Pancreas (tissue), 10 donors: ENCODE measurements around the gene IL34. TPM values are rescaled to one million over a fixed set of nuclear protein-coding genes. Genes with fewer than 3 reads are reported as not detected.

Experiments used
- ATAC-seq, 4 donors: fragments of 200-7000 bp; cut with Tn5 transposase; one replicate each; pipeline versions ENCODE4 v1.8.0 to v1.9.1; 2020; ENCODE audit warnings: mild to moderate bottlenecking in 4 of 4, moderate library complexity in 4 of 4
- DNase-seq, 6 donors: peaks; one replicate each; pipeline ENCODE4 v3.0.0-alpha.2; 2020
- FAIRE-seq: peaks from 2 replicates; lab custom pipeline; 2012; peaks lifted over from hg19 to GRCh38; lab: Jason Lieb, UNC
- H3K27ac ChIP-seq, 4 donors: fragments of 200-600 bp; sonication (generic); 1 replicate in 3 of 4; 2 replicates in 1 of 4; pipeline versions ENCODE4 v1.5.0 to v1.8.0; 2020
- H3K27me3 ChIP-seq, 4 donors: fragments of 200-600 bp; one replicate each; pipeline ENCODE4 v1.8.0; 2021
- H3K36me3 ChIP-seq, 3 donors: fragments of 200-600 bp; sonication (generic) in 1 of 3; one replicate each; pipeline versions ENCODE4 v1.5.0 to v1.8.0; 2020 to 2021
- H3K4me1 ChIP-seq, 3 donors: fragments of 200-600 bp; one replicate each; pipeline ENCODE4 v1.8.0; 2021
- H3K4me3 ChIP-seq, 4 donors: fragments of 200-600 bp; sonication (generic) in 2 of 4; one replicate each; pipeline versions ENCODE4 v1.5.0 to v1.8.0; 2020 to 2021
- H3K9me3 ChIP-seq, 4 donors: fragments of 200-600 bp; one replicate each; pipeline ENCODE4 v1.8.0; 2021
- CTCF ChIP-seq, 4 donors: fragments of 200-600 bp; sonication (generic) in 3 of 4; IDR thresholded peaks; one replicate each; pipeline versions ENCODE4 v1.5.0 to v1.8.0; 2021; ENCODE audit warnings: antibody characterized with exemption in 4 of 4
- WGBS, 2 donors: extraction: QIAGEN DNeasy Blood & Tissue Kit; methylation state at CpG; one replicate each; pipeline ENCODE4 v1.1.7; 2013; 5-methylcytosine and 5-hydroxymethylcytosine counted together
- intact Hi-C, 3 donors: fragments of 100-400 bp; cut with DNase I; formaldehyde crosslinking; loops; one replicate each; pipeline versions ENCODE4 v1.11.1 to v1.14.2; 2022
- polyA plus RNA-seq, 2 donors: library from polyadenylated mRNA; stranded (reverse); fragments of 200-250 nt; gene quantifications; one replicate each; pipeline ENCODE4 v1.2.3, GENCODE V29; 2013
- total RNA-seq, 6 donors: library from RNA; stranded (reverse); fragmentation: NEBNext Ultra II Directional in 4 of 6; extraction: Animal tissue kit (Norgen Biotek cat#: 25700) in 4 of 6; gene quantifications; one replicate each; pipeline versions ENCODE4 v1.2.1 to v1.2.4, GENCODE V29; 2021 to 2023
- donor health status: healthy with polysubstance abuse.
- donor health status: DM: no; HTN: no; CAD: no; lungs with moderate emphysema.
- donor health status: DM: no; HTN: no; CAD: no.
- donor health status: control.
- donor health status: control.
- donor health status: Bipolar disorder and iron deficiency.
- donor health status: DM: yes; HTN: yes; CAD: no.
- donor health status: DM: no; HTN: no; CAD: no.
- donor health status: DM: no; HTN: no; CAD: no.
- donor health status: DM: yes; HTN: yes; CAD: no.

The IL34 gene
- total and polyA plus RNA-seq, 8 donors = 0.51 to 3.9 (median 1.7) TPM

GRCh38 chr16:70651524-70651923 lies 5.2 kb downstream of the IL34 start:
- FAIRE-seq (no peak), DNase-seq (no peak), ATAC-seq (no peak)
- Histone ChIP-seq H3K4me1 (no peaks in the 10 kb centered on the region), H3K4me3 (no peak overlapping the region), H3K9me3 (no peaks in the 10 kb centered on the region), H3K36me3 (no peaks in the 10 kb centered on the region), H3K27me3 (no peaks in the 10 kb centered on the region), H3K27ac (no peak overlapping the region)
- WGBS, 2 donors = 80 to 85% methylated on average over 3 of the region's 3 CpGs
- TF ChIP-seq CTCF (IDR thresholded peaks at IDR 0.05) = no peak
- intact Hi-C loops = loop anchor here in 2 of 3 donors (10.0 kb wide), 2 partner anchors 117 to 277 kb away; no protein-coding TSS in a partner anchor

- DNase-seq (no peak), ATAC-seq (no peak), FAIRE-seq (no peak)
- no peak for TF ChIP-seq CTCF (IDR thresholded peaks at IDR 0.05)
- Histone ChIP-seq H3K27me3 (no peaks in the 10 kb centered on the region), H3K27ac (no peak overlapping the region), H3K36me3 (no peaks in the 10 kb centered on the region), H3K4me1 (no peaks in the 10 kb centered on the region), H3K9me3 (no peaks in the 10 kb centered on the region), H3K4me3 (no peak overlapping the region)
- 79 to 86% methylated on average over 2 of the region's 2 CpGs for WGBS, 2 donors
- intact Hi-C loops = loop anchor here in 2 of 3 donors (10.0 kb wide), 2 partner anchors 118 to 278 kb away; no protein-coding TSS in a partner anchor
Observed at GRCh38 chr16:70652322-70652721, 6.0 kb downstream of the IL34 start.

GRCh38 chr16:70653406-70653805 lies 7.0 kb downstream of the IL34 start:
- 76 to 79% methylated on average over 4 of the region's 4 CpGs for WGBS, 2 donors
- Histone ChIP-seq H3K27ac (no peak overlapping the region), H3K27me3 (no peaks in the 10 kb centered on the region), H3K9me3 (no peaks in the 10 kb centered on the region), H3K4me1 (no peaks in the 10 kb centered on the region), H3K36me3 (no peaks in the 10 kb centered on the region), H3K4me3 (no peak overlapping the region)
- no peak for TF ChIP-seq CTCF (IDR thresholded peaks at IDR 0.05)
- ATAC-seq (peak in 3 of 4 donors; percentile 4 to 28 (median 7)), DNase-seq (no peak), FAIRE-seq (no peak)
- intact Hi-C loops = loop anchor here in 2 of 3 donors (10.0 kb wide), 2 partner anchors 119 to 279 kb away; no protein-coding TSS in a partner anchor

GRCh38 chr16:70653809-70654771 lies 7.7 kb downstream of the IL34 start:
- peak overlapping the region in 1 of 4 donors; percentile 31 for H3K4me3 ChIP-seq

More at GRCh38 chr16:70653809-70654771, 7.7 kb downstream of the IL34 start:
- FAIRE-seq (peak; percentile 97), ATAC-seq (peak; percentile 86 to 98 (median 94)), DNase-seq (peak; percentile 57 to 90 (median 72))
- no peaks in the 10 kb centered on the region for H3K27me3 ChIP-seq
- no peak overlapping the region for H3K27ac ChIP-seq
- intact Hi-C loops = loop anchor here in 2 of 3 donors (10.0 kb wide), 2 partner anchors 119 to 279 kb away; no protein-coding TSS in a partner anchor
- H3K36me3 ChIP-seq = no peaks in the 10 kb centered on the region
- WGBS, 2 donors = 28 to 32% methylated on average over 35 of the region's 35 CpGs
- H3K4me1 ChIP-seq = no peaks in the 10 kb centered on the region
- peak; percentile 80 to 89 (median 86) for TF ChIP-seq CTCF (IDR thresholded peaks at IDR 0.05)
- no peaks in the 10 kb centered on the region for H3K9me3 ChIP-seq
